ENCODE measurements around the gene OR51F2. TPM values are rescaled to one million over a fixed set of nuclear protein-coding genes. Genes with fewer than 3 reads are reported as not detected.
"Not testable (repeated sequence)": the region's sequence is repeated elsewhere in the genome, so short reads cannot be mapped to it uniquely, and the experiment has no call there.

Gene OR51F2
- total RNA-seq, 1 experiment from 2014 or later: not detected

- no peaks in the 10 kb centered on the region for H3K23me2 ChIP-seq (ENCODE audit: insufficient read length, low read depth, low read length, poor library complexity, severe bottlenecking)
- Mint-ChIP-seq H3K4me3 (no peak overlapping the region), H3K9me3 (peaks cover 3 to 10% of the 10 kb centered on the region in 2 experiments; a peak in 3 of 5 replicates), H3K27me3 (ENCODE audit: low read depth) (peaks cover 4% of the 10 kb centered on the region), H3K27ac (no peak overlapping the region), H3K36me3 (ENCODE audit: insufficient read depth in 1 of 3, low read depth in 3 of 3) (peaks cover 0 to 6% (median 5%) of the 10 kb centered on the region in 3 experiments; a peak in 5 of 7 replicates), H3K4me1 (no peaks in the 10 kb centered on the region)
- H2AK5ac ChIP-seq (ENCODE audit: insufficient read length, low read length): no peak overlapping the region
- H3K27me3 ChIP-seq (ENCODE audit: insufficient read depth, low read length): no peaks in the 10 kb centered on the region
- no peak overlapping the region for H3K14ac ChIP-seq (ENCODE audit: insufficient read depth, low read length)
- H3K18ac ChIP-seq (ENCODE audit: insufficient read length, low read depth, low read length): no peak overlapping the region
- H3K79me2 ChIP-seq (ENCODE audit: insufficient read depth, low read length): no peaks in the 10 kb centered on the region
- no peak for TF ChIP-seq CTCF (conservative IDR thresholded peaks at IDR 0.05)
- H3K9me3 ChIP-seq (ENCODE audit: control insufficient read depth, low read depth, low read length): no peaks in the 10 kb centered on the region
- H3K56ac ChIP-seq (ENCODE audit: insufficient read length, low read depth, low read length): no peak overlapping the region
- H3K79me1 ChIP-seq (ENCODE audit: insufficient read depth, low read depth, low read length, poor library complexity, severe bottlenecking): no peaks in the 10 kb centered on the region
- H2AFZ ChIP-seq (ENCODE audit: low read length): no peak overlapping the region
- H2BK5ac ChIP-seq (ENCODE audit: insufficient read length, low read length): no peak overlapping the region
- WGBS (ENCODE audit: extremely low coverage, insufficient read length, low lambda C conversion rate): no CpG with 5 or more reads among the region's 4 CpGs
- no peak overlapping the region for H2BK12ac ChIP-seq (ENCODE audit: insufficient read length, low read depth, low read length)
- no peak overlapping the region for H2BK15ac ChIP-seq (ENCODE audit: low read depth, low read length)
- no peak overlapping the region for H3K9ac ChIP-seq (ENCODE audit: extremely low read depth, insufficient read length, low read length)
- no peak overlapping the region for H2BK20ac ChIP-seq (ENCODE audit: low read depth, low read length, poor library complexity, severe bottlenecking)
- no peak for DNase-seq
- H4K8ac ChIP-seq (replicated peaks; ENCODE audit: insufficient read length, low read depth, low read length): no peak overlapping the region
- H3T11ph ChIP-seq (ENCODE audit: low read length): no peak overlapping the region
- no peak overlapping the region for H3K4me2 ChIP-seq (ENCODE audit: insufficient read depth, insufficient read length, low read length)
- H4K91ac ChIP-seq (ENCODE audit: insufficient read length, low read depth, low read length): no peak overlapping the region
- H3K27ac ChIP-seq (ENCODE audit: insufficient read length, low read depth, low read length): no peak overlapping the region
- peak overlapping the region; percentile 31 for H3K23ac ChIP-seq (ENCODE audit: insufficient read length, low read depth, low read length)
- H2BK120ac ChIP-seq (ENCODE audit: low read depth, low read length, poor library complexity, severe bottlenecking): no peak overlapping the region
- no peak overlapping the region for H4K5ac ChIP-seq (ENCODE audit: insufficient read length, low read depth, low read length)
- H4K20me1 ChIP-seq (ENCODE audit: control insufficient read depth, insufficient read depth, insufficient read length): no peaks in the 10 kb centered on the region
- no peak overlapping the region for H3K4ac ChIP-seq (ENCODE audit: low read depth, low read length)
- no peaks in the 10 kb centered on the region for H3K4me1 ChIP-seq (ENCODE audit: insufficient read depth, low read length)
These were observed 29.9 kb downstream of the OR51F2 start for GRCh38 chr11:4851033-4851432.

- H3K27ac Mint-ChIP-seq; H2BK120ac ChIP-seq (ENCODE audit: low read depth, low read length, poor library complexity, severe bottlenecking); H3K4me1 ChIP-seq (ENCODE audit: insufficient read depth, low read length); H3K4me2 ChIP-seq (ENCODE audit: insufficient read depth, insufficient read length, low read length); H3K27me3 ChIP-seq (ENCODE audit: insufficient read depth, low read length); H3K56ac ChIP-seq (ENCODE audit: insufficient read length, low read depth, low read length); H2BK12ac ChIP-seq (ENCODE audit: insufficient read length, low read depth, low read length); H3K27me3 Mint-ChIP-seq (ENCODE audit: low read depth); H3K79me2 ChIP-seq (ENCODE audit: insufficient read depth, low read length); H2BK20ac ChIP-seq (ENCODE audit: low read depth, low read length, poor library complexity, severe bottlenecking); H3K9me3 Mint-ChIP-seq; H3K79me1 ChIP-seq (ENCODE audit: insufficient read depth, low read depth, low read length, poor library complexity, severe bottlenecking); H4K5ac ChIP-seq (ENCODE audit: insufficient read length, low read depth, low read length); H3K4ac ChIP-seq (ENCODE audit: low read depth, low read length); H3K14ac ChIP-seq (ENCODE audit: insufficient read depth, low read length); H2AFZ ChIP-seq (ENCODE audit: low read length); H2AK5ac ChIP-seq (ENCODE audit: insufficient read length, low read length); H2BK5ac ChIP-seq (ENCODE audit: insufficient read length, low read length); H3K27ac ChIP-seq (ENCODE audit: insufficient read length, low read depth, low read length); H3K36me3 Mint-ChIP-seq (ENCODE audit: insufficient read depth in 1 of 3, low read depth in 3 of 3); H3K9ac ChIP-seq (ENCODE audit: extremely low read depth, insufficient read length, low read length); H4K91ac ChIP-seq (ENCODE audit: insufficient read length, low read depth, low read length); H3K4me1 Mint-ChIP-seq; H4K8ac ChIP-seq (replicated peaks; ENCODE audit: insufficient read length, low read depth, low read length); H3K4me3 Mint-ChIP-seq; H3K9me3 ChIP-seq (ENCODE audit: control insufficient read depth, low read depth, low read length); H3K18ac ChIP-seq (ENCODE audit: insufficient read length, low read depth, low read length); DNase-seq; H2BK15ac ChIP-seq (ENCODE audit: low read depth, low read length); H3T11ph ChIP-seq (ENCODE audit: low read length); H3K23me2 ChIP-seq (ENCODE audit: insufficient read length, low read depth, low read length, poor library complexity, severe bottlenecking); H3K23ac ChIP-seq (ENCODE audit: insufficient read length, low read depth, low read length); H4K20me1 ChIP-seq (ENCODE audit: control insufficient read depth, insufficient read depth, insufficient read length): not testable (repeated sequence)
- no CpG with 5 or more reads among the region's 7 CpGs for WGBS (ENCODE audit: extremely low coverage, insufficient read length, low lambda C conversion rate)
These were observed 33.2 kb downstream of the OR51F2 start for GRCh38 chr11:4854286-4854685.

Measured in H9 (cell line).